Body of pancreas (tissue), 4 donors: Measurements from ENCODE around the gene HPSE2.

Experiments
- POLR2A ChIP-seq, 3 donors: fragments of 450-650 bp; IDR thresholded peaks; one replicate each; pipeline ENCODE4 v1.6.1; 2016; ENCODE audit warnings: antibody characterized with exemption in 3 of 3, mild to moderate bottlenecking in 2 of 3
- TF ChIP-seq, protein P1 (sequence below), 7 experiments: fragments of 450-650 bp in 4 of 7; fragments of 200-600 bp in 3 of 7; sonication (generic) in 3 of 7; IDR thresholded peaks; one replicate each; pipeline ENCODE4 v1.5.1; 2016 to 2019; ENCODE audit warnings: antibody characterized with exemption in 7 of 7

DNA sequence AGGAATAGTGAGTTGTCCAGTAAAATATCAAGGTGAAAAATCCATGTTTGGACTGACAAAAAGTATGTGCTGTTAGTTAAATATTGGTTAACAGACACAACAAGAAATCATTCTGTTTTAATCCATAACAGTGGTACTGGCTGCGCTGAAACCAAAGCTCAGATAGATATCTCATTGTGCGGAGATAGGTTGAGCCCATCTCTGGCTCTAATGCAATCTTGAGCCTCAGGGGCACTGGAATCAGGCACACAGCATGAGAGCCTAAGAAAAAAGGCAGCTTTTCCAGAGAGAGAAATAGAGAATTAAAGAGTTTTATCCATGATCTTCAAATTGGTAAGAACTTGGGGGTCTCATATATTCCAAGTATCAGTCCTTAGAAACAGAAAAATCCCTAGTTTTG is 373.7 kb downstream of the HPSE2 start:
- no peak for TF ChIP-seq POLR2A (IDR thresholded peaks at IDR 0.05)
- TF ChIP-seq, protein P1, sequence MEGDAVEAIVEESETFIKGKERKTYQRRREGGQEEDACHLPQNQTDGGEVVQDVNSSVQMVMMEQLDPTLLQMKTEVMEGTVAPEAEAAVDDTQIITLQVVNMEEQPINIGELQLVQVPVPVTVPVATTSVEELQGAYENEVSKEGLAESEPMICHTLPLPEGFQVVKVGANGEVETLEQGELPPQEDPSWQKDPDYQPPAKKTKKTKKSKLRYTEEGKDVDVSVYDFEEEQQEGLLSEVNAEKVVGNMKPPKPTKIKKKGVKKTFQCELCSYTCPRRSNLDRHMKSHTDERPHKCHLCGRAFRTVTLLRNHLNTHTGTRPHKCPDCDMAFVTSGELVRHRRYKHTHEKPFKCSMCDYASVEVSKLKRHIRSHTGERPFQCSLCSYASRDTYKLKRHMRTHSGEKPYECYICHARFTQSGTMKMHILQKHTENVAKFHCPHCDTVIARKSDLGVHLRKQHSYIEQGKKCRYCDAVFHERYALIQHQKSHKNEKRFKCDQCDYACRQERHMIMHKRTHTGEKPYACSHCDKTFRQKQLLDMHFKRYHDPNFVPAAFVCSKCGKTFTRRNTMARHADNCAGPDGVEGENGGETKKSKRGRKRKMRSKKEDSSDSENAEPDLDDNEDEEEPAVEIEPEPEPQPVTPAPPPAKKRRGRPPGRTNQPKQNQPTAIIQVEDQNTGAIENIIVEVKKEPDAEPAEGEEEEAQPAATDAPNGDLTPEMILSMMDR (IDR thresholded peaks at IDR 0.05) = no peak
